HG02870 (cell line): ENCODE measurements around the gene HNRNPU.

ENCODE experiments used
- ATAC-seq: cut with Tn5 transposase; IDR thresholded peaks from one replicate; pipeline ENCODE4 v1.9.1; 2021; ENCODE audit warnings: mild to moderate bottlenecking, moderate library complexity; ENCODE audit not compliant: unreplicated experiment

HNRNPU gene

GRCh38 chr1:244864253-244865027 is at the start of gene HNRNPU:
Gene HNRNPU (minus strand): TSS chr1:244864543. CDS start chr1:244864307, 236 bp downstream.
- peak; percentile 60 for ATAC-seq

GRCh38 chr1:244913806-244914205 is 49.5 kb upstream of the HNRNPU start:
- ATAC-seq, result no peak

GRCh38 chr1:244904119-244904518 is 39.8 kb upstream of the HNRNPU start:
- no peak for ATAC-seq

GRCh38 chr1:244901400-244902015 is 37.2 kb upstream of the HNRNPU start:
- no peak for ATAC-seq

GRCh38 chr1:244897476-244898254 is 33.3 kb upstream of the HNRNPU start:
- no peak for ATAC-seq

GRCh38 chr1:244896550-244896949 is 32.2 kb upstream of the HNRNPU start:
- no peak for ATAC-seq

- ATAC-seq, result no peak
These were observed 29.5 kb upstream of the HNRNPU start for GRCh38 chr1:244893836-244894235.

- ATAC-seq, result no peak
These were observed 22.9 kb upstream of the HNRNPU start for GRCh38 chr1:244887281-244887680.

GRCh38 chr1:244881552-244882280 is 17.4 kb upstream of the HNRNPU start:
- ATAC-seq, result no peak

GRCh38 chr1:244878681-244879080 is 14.3 kb upstream of the HNRNPU start:
- ATAC-seq, result no peak

GRCh38 chr1:244876228-244876910 is 12.0 kb upstream of the HNRNPU start:
- no peak for ATAC-seq

- no peak for ATAC-seq
These were observed 10.7 kb upstream of the HNRNPU start for GRCh38 chr1:244874974-244875579.

- ATAC-seq, result no peak
These were observed 5.6 kb upstream of the HNRNPU start for GRCh38 chr1:244869950-244870349.

- ATAC-seq, result no peak
These were observed 5.1 kb upstream of the HNRNPU start for GRCh38 chr1:244869364-244869827.

- ATAC-seq, result no peak
These were observed 4.4 kb upstream of the HNRNPU start for GRCh38 chr1:244868484-244869363.

- no peak for ATAC-seq
These were observed 2.0 kb upstream of the HNRNPU start for GRCh38 chr1:244866355-244866754.

GRCh38 chr1:244865820-244866219 is 1.5 kb upstream of the HNRNPU start:
- no peak for ATAC-seq

GRCh38 chr1:244865028-244865371 is 657 bp upstream of the HNRNPU start:
- no peak for ATAC-seq
